GM12891 (cell line): ENCODE measurements around the gene TBC1D2. TPM values are rescaled to one million over a fixed set of nuclear protein-coding genes. Genes with fewer than 3 reads are reported as not detected.
A peak's percentile ranks its signal among the peaks of the same experiment; 100 is the strongest.

Source experiments
- DNase-seq: peaks from one replicate; pipeline ENCODE4 v3.0.0; 2011; ENCODE audit warnings: low spot score; ENCODE audit not compliant: insufficient read length
- FAIRE-seq: peaks from 2 replicates; lab custom pipeline; 2011; peaks lifted over from hg19 to GRCh38; lab: Jason Lieb, UNC
- PAX5 ChIP-seq: IDR thresholded peaks from 2 replicates; pipeline ENCODE4 v1.6.1; 2011; ENCODE audit warnings: low read length, moderate library complexity, mild to moderate bottlenecking; ENCODE audit not compliant: insufficient read depth, severe bottlenecking
- POLR2A ChIP-seq: IDR thresholded peaks from 2 replicates; pipeline ENCODE4 v1.6.1; 2011; ENCODE audit warnings: low read depth, low read length, control low read depth
- POLR2AphosphoS5 ChIP-seq: IDR thresholded peaks from 2 replicates; pipeline ENCODE4 v1.6.1; 2011; ENCODE audit warnings: low read depth, low read length, control low read depth
- POU2F2 ChIP-seq: IDR thresholded peaks from 2 replicates; pipeline ENCODE4 v1.6.1; 2011; ENCODE audit warnings: low read depth, mild to moderate bottlenecking, control low read depth, low read length, moderate library complexity
- SPI1 ChIP-seq: IDR thresholded peaks from 2 replicates; pipeline ENCODE4 v1.6.1; 2011; ENCODE audit warnings: low read depth, low read length, control low read depth
- TAF1 ChIP-seq: IDR thresholded peaks from 2 replicates; pipeline ENCODE4 v1.6.1; 2011; ENCODE audit warnings: low read depth, low read length, control low read depth
- polyA plus RNA-seq: library from polyadenylated mRNA; unstranded; fragments of >200 nt; gene quantifications from one replicate; pipeline ENCODE4 v1.2.1, GENCODE V29; 2012; ENCODE audit warnings: low read depth, missing spikeins, inconsistent platforms; ENCODE audit not compliant: missing spikeins

The TBC1D2 gene
- polyA plus RNA-seq: 0.58 TPM

- peak; percentile 97 for DNase-seq
- TF ChIP-seq POLR2A (peak; percentile 58; the same call in 1 of the 2 replicates), POLR2AphosphoS5 (0 out of 2 replicates have a peak, but pooled peaks have one; percentile 27), TAF1 (peak; percentile 25; the same call in 1 of the 2 replicates), SPI1 (no peak)
- FAIRE-seq: peak; percentile 66
Observed at GRCh38 chr9:98255578-98256296, at the start of gene TBC1D2. Gene TBC1D2 (minus strand): TSS chr9:98255649. CDS start chr9:98255541, 108 bp downstream.

GRCh38 chr9:98304381-98304780, 48.9 kb upstream of the TBC1D2 start:
- no peak for TF ChIP-seq POLR2A
- no peak for FAIRE-seq
- DNase-seq: no peak

- no peak for TF ChIP-seq PAX5
- TF ChIP-seq POLR2A: no peak
- no peak for TF ChIP-seq TAF1
- no peak for TF ChIP-seq POLR2AphosphoS5
- no peak for TF ChIP-seq POU2F2
- no peak for TF ChIP-seq SPI1
- DNase-seq (no peak), FAIRE-seq (no peak)
Observed at GRCh38 chr9:98303633-98304125, 48.2 kb upstream of the TBC1D2 start.

- FAIRE-seq: no peak
- no peak for TF ChIP-seq POLR2AphosphoS5
- TF ChIP-seq TAF1: no peak
- no peak for TF ChIP-seq POU2F2
- no peak for TF ChIP-seq SPI1
- no peak for TF ChIP-seq PAX5
- no peak for TF ChIP-seq POLR2A
- DNase-seq: no peak
Observed at GRCh38 chr9:98302938-98303632, 47.6 kb upstream of the TBC1D2 start.

- no peak for DNase-seq
- TF ChIP-seq POLR2A (no peak), POLR2AphosphoS5 (no peak), TAF1 (no peak), SPI1 (no peak), POU2F2 (no peak), PAX5 (no peak)
- FAIRE-seq: no peak
Observed at GRCh38 chr9:98302150-98302549, 46.7 kb upstream of the TBC1D2 start.

- no peak for FAIRE-seq
- TF ChIP-seq SPI1: no peak
- no peak for TF ChIP-seq POU2F2
- no peak for TF ChIP-seq TAF1
- no peak for TF ChIP-seq POLR2AphosphoS5
- TF ChIP-seq POLR2A: no peak
- TF ChIP-seq PAX5: no peak
Observed at GRCh38 chr9:98300611-98301010, 45.2 kb upstream of the TBC1D2 start.

GRCh38 chr9:98298476-98298875, 43.0 kb upstream of the TBC1D2 start:
- FAIRE-seq: no peak
- no peak for DNase-seq
- TF ChIP-seq SPI1 (no peak), POU2F2 (no peak), PAX5 (no peak), POLR2A (no peak), TAF1 (no peak)

More at GRCh38 chr9:98300611-98301010, 45.2 kb upstream of the TBC1D2 start:
- no peak for DNase-seq

GRCh38 chr9:98295824-98296223, 40.4 kb upstream of the TBC1D2 start:
- TF ChIP-seq POU2F2: no peak
- no peak for TF ChIP-seq TAF1
- TF ChIP-seq SPI1: no peak
- TF ChIP-seq POLR2A: no peak
- TF ChIP-seq POLR2AphosphoS5: no peak
- no peak for TF ChIP-seq PAX5
- FAIRE-seq: no peak

GRCh38 chr9:98291820-98292219, 36.4 kb upstream of the TBC1D2 start:
- no peak for TF ChIP-seq PAX5
- TF ChIP-seq POLR2A: no peak
- no peak for TF ChIP-seq POLR2AphosphoS5
- TF ChIP-seq POU2F2: no peak
- no peak for TF ChIP-seq SPI1
- DNase-seq: no peak
- FAIRE-seq: no peak

More at GRCh38 chr9:98295824-98296223, 40.4 kb upstream of the TBC1D2 start:
- no peak for DNase-seq

- FAIRE-seq (no peak), DNase-seq (no peak)
- no peak for TF ChIP-seq SPI1
- no peak for TF ChIP-seq TAF1
- no peak for TF ChIP-seq PAX5
- TF ChIP-seq POLR2A: no peak
- TF ChIP-seq POU2F2: no peak
- no peak for TF ChIP-seq POLR2AphosphoS5
Observed at GRCh38 chr9:98290411-98290810, 35.0 kb upstream of the TBC1D2 start.
